ENCODE data around the gene ZNF420.
A peak's percentile ranks its signal among the peaks of the same experiment; 100 is the strongest.

- TF ChIP-seq TEAD4 (IDR thresholded peaks at IDR 0.05; ENCODE audit: low read depth, low read length) = no peak
- TF ChIP-seq ATF2 (IDR thresholded peaks at IDR 0.05; ENCODE audit: low read length) = no peak
- TF ChIP-seq CTCF (IDR thresholded peaks at IDR 0.05; ENCODE audit: control extremely low read depth in 1 of 3, insufficient read depth in 1 of 3, low read depth in 1 of 3, low read length in 3 of 3) = no peak
- TF ChIP-seq POLR2A (IDR thresholded peaks at IDR 0.05; ENCODE audit: control extremely low read depth in 1 of 2, low read depth in 2 of 2, low read length in 2 of 2) = peak in 1 of 2 experiments; percentile 72; a peak in 1 of 3 replicates
- TF ChIP-seq EP300 (IDR thresholded peaks at IDR 0.05; ENCODE audit: borderline replicate concordance in 1 of 2, low read depth in 2 of 2, low read length in 2 of 2) = peak in 1 of 2 experiments; percentile 46; a peak in 1 of 3 replicates
- peak; percentile 91 for TF ChIP-seq KDM4A (IDR thresholded peaks at IDR 0.05; ENCODE audit: low read depth, low read length, severe bottlenecking)
- TF ChIP-seq EGR1 (IDR thresholded peaks at IDR 0.05; ENCODE audit: borderline replicate concordance, low read depth, low read length) = peak; percentile 15; the same call in 1 of the 2 replicates
Observed at GRCh38 chr19:37077934-37078716, at the start of gene ZNF420.

All from H1 (cell line).